Osteoblast (primary cell): ENCODE results near the gene FIGNL2. TPM values are rescaled to one million over a fixed set of nuclear protein-coding genes. Genes with fewer than 3 reads are reported as not detected.

Source experiments
- DNase-seq: peaks from one replicate; pipeline ENCODE4 v3.0.0; 2011; ENCODE audit warnings: low spot score, mixed read lengths; ENCODE audit not compliant: insufficient read length; ENCODE audit errors: missing footprints
- H2AFZ ChIP-seq: 2 replicates; pipeline ENCODE4 v1.6.0; 2011; ENCODE audit warnings: mild to moderate bottlenecking, low read length
- H3K27ac ChIP-seq: 2 replicates; pipeline ENCODE4 v1.5.1; 2011; ENCODE audit warnings: mild to moderate bottlenecking, low read depth, low read length, moderate library complexity
- H3K27me3 ChIP-seq: 2 replicates; pipeline ENCODE4 v1.6.0; 2012; ENCODE audit warnings: mild to moderate bottlenecking, control low read depth, inconsistent platforms, low read length, moderate library complexity; ENCODE audit not compliant: insufficient read depth
- H3K36me3 ChIP-seq: 2 replicates; pipeline ENCODE4 v1.5.1; 2011; ENCODE audit warnings: mild to moderate bottlenecking, low read length, control low read depth, moderate library complexity; ENCODE audit not compliant: insufficient read depth
- H3K4me1 ChIP-seq: 2 replicates; pipeline ENCODE4 v1.5.1; 2011; ENCODE audit warnings: mild to moderate bottlenecking, low read length, control low read depth, moderate library complexity; ENCODE audit not compliant: insufficient read depth
- H3K4me2 ChIP-seq: 2 replicates; pipeline ENCODE4 v1.6.0; 2011; ENCODE audit warnings: mild to moderate bottlenecking, low read length; ENCODE audit not compliant: insufficient read depth
- H3K4me3 ChIP-seq: fragments of 200-600 bp; sonication (generic); 3 replicates; pipeline ENCODE4 v1.5.1; 2012; ENCODE audit warnings: mild to moderate bottlenecking, low read length, inconsistent platforms; ENCODE audit not compliant: insufficient read depth
- H3K79me2 ChIP-seq: 2 replicates; pipeline ENCODE4 v1.6.0; 2012; ENCODE audit warnings: mild to moderate bottlenecking, low read length, control low read depth, inconsistent platforms; ENCODE audit not compliant: insufficient read depth
- H3K9me3 ChIP-seq: 2 replicates; pipeline ENCODE4 v1.5.1; 2011; ENCODE audit warnings: low read depth, low read length, control low read depth
- H4K20me1 ChIP-seq: 2 replicates; pipeline ENCODE4 v1.6.0; 2012; ENCODE audit warnings: mild to moderate bottlenecking, low read length, control low read depth; ENCODE audit not compliant: insufficient read depth
- total RNA-seq: library from RNA; depleted of rRNA; stranded (reverse); fragments of >200 nt; gene quantifications from 2 replicates; pipeline ENCODE4 v1.2.3, GENCODE V29; 2012
- TF ChIP-seq, protein P1 (sequence below): IDR thresholded peaks from 2 replicates; pipeline ENCODE4 v1.5.1; 2011; ENCODE audit warnings: mild to moderate bottlenecking, low read depth, low read length, moderate library complexity; ENCODE audit errors: extremely low read depth

The FIGNL2 gene
- total RNA-seq, 1 donor: 0.36 TPM

DNA sequence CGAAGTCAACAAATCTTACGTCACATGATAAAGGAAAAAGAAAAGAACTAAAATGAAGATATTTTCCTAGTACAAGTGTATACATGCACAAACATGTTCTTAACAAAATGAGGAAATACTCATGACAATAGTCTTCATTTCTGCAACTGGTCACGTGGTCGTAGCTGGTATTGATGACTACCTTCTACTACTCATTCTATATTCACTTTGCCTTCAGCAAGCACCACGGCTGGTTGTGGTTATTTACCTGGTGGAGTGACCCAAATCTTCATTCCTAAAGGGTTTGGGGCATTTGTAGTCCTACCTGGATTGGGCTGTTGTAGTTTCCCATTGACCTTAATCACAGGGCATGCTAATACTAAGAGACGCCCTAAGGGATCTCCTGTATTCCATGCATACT, 51.2 kb downstream of the FIGNL2 start:
- TF ChIP-seq, protein P1, sequence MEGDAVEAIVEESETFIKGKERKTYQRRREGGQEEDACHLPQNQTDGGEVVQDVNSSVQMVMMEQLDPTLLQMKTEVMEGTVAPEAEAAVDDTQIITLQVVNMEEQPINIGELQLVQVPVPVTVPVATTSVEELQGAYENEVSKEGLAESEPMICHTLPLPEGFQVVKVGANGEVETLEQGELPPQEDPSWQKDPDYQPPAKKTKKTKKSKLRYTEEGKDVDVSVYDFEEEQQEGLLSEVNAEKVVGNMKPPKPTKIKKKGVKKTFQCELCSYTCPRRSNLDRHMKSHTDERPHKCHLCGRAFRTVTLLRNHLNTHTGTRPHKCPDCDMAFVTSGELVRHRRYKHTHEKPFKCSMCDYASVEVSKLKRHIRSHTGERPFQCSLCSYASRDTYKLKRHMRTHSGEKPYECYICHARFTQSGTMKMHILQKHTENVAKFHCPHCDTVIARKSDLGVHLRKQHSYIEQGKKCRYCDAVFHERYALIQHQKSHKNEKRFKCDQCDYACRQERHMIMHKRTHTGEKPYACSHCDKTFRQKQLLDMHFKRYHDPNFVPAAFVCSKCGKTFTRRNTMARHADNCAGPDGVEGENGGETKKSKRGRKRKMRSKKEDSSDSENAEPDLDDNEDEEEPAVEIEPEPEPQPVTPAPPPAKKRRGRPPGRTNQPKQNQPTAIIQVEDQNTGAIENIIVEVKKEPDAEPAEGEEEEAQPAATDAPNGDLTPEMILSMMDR: no peak
- no peaks in the 10 kb centered on the region for H3K9me3 ChIP-seq
- no peak for DNase-seq
- peaks cover 15% of the 10 kb centered on the region for H3K36me3 ChIP-seq
- no peak overlapping the region for H3K27ac ChIP-seq
- no peaks in the 10 kb centered on the region for H4K20me1 ChIP-seq
- H2AFZ ChIP-seq: no peak overlapping the region
- peaks cover 7% of the 10 kb centered on the region for H3K4me1 ChIP-seq
- no peaks in the 10 kb centered on the region for H3K27me3 ChIP-seq
- H3K4me3 ChIP-seq: no peak overlapping the region
- H3K79me2 ChIP-seq: no peaks in the 10 kb centered on the region
- H3K4me2 ChIP-seq: no peak overlapping the region

DNA sequence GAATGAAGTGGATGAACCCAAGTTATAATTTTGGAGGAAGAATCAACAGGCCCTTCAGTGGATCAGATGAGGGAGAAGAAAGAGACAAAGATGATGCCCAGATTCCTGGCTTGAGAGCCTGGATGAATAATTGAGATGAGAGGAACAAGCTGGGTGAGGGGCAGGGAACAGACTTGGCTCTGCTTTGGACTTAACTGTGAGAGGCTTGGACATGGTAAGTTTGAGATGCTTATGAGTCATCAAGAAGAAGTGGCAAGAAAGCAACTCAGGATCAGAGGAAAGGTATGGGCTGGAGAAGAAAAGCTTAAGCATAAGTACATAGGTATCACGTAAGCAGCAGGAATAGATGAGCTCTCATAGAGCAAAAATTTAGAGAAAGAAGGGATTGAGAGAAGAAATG, 55.3 kb downstream of the FIGNL2 start:
- H3K36me3 ChIP-seq: peaks cover 33% of the 10 kb centered on the region
- DNase-seq: no peak
- TF ChIP-seq, protein P1: no peak
- H3K27me3 ChIP-seq: no peaks in the 10 kb centered on the region
- no peaks in the 10 kb centered on the region for H4K20me1 ChIP-seq
- H3K4me3 ChIP-seq: no peak overlapping the region
- H3K79me2 ChIP-seq: no peaks in the 10 kb centered on the region
- no peak overlapping the region for H3K27ac ChIP-seq
- no peak overlapping the region for H3K4me2 ChIP-seq
- no peaks in the 10 kb centered on the region for H3K9me3 ChIP-seq
- H3K4me1 ChIP-seq: peaks cover 17% of the 10 kb centered on the region
- no peak overlapping the region for H2AFZ ChIP-seq

DNA sequence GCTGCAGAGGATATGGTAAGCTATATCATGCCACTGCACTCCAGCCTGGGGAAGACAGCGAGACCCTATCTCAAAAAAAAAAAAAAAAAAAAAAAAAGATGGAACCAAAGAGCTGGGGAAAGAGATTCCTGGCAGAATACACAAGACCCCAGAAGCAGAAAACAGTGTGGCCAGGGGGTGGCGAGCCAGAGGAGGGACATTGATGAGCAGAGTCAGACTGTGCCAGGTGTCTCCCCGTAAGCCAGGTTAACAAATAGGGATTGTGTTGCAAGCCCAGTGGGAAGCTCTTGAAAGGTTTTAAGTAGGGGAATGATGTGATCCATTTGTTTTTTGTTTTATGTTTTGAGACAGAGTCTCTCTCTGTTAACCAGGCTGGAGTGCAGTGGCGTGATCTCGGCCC, 56.1 kb downstream of the FIGNL2 start:
- H3K79me2 ChIP-seq: no peaks in the 10 kb centered on the region
- no peak overlapping the region for H3K27ac ChIP-seq
- no peaks in the 10 kb centered on the region for H3K27me3 ChIP-seq
- H3K36me3 ChIP-seq: peaks cover 33% of the 10 kb centered on the region
- H3K4me1 ChIP-seq: peaks cover 18% of the 10 kb centered on the region
- no peak overlapping the region for H3K4me3 ChIP-seq
- H4K20me1 ChIP-seq: no peaks in the 10 kb centered on the region
- TF ChIP-seq, protein P1: no peak
- H3K4me2 ChIP-seq: no peak overlapping the region
- H3K9me3 ChIP-seq: no peaks in the 10 kb centered on the region
- no peak overlapping the region for H2AFZ ChIP-seq
- DNase-seq: no peak

DNA sequence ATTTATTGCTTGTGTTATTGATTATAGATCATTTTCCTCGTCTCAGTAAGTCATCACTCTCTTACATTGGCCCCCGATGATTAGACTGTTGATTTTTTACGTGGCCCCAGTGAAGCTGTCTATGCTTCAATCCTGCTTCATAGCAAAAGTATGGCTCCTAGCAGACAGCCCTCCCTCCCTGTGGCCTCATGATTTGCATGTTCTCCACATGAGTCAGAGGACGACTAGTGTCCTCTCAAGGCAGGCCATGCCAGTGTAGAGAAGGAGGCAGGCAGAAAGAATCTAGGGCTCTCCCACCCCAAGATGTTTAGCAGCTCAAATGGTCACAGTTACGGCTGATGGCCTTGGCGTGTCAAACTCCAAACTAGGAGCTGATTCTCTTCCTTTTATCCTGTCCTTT, 59.6 kb downstream of the FIGNL2 start:
- TF ChIP-seq, protein P1: no peak

More for the DNA sequence above, 59.6 kb downstream of the FIGNL2 start:
- H3K27ac ChIP-seq: peak overlapping the region; percentile 36
- DNase-seq: peak; percentile 91
- H3K36me3 ChIP-seq: peaks cover 22% of the 10 kb centered on the region
- peak overlapping the region; percentile 1 for H2AFZ ChIP-seq
- no peak overlapping the region for H3K4me3 ChIP-seq
- no peaks in the 10 kb centered on the region for H3K79me2 ChIP-seq
- peak overlapping the region; percentile 26 for H3K4me2 ChIP-seq
- no peaks in the 10 kb centered on the region for H3K27me3 ChIP-seq
- no peaks in the 10 kb centered on the region for H4K20me1 ChIP-seq
- peaks cover 18% of the 10 kb centered on the region for H3K4me1 ChIP-seq
- H3K9me3 ChIP-seq: no peaks in the 10 kb centered on the region
